Activated CD8-positive, alpha-beta T cell treated with anti-CD3 and anti-CD28 coated beads for 36 hours (primary cell): ENCODE measurements around the gene WDR70. TPM values are rescaled to one million over a fixed set of nuclear protein-coding genes. Genes with fewer than 3 reads are reported as not detected.
"Not testable (repeated sequence)": the region's sequence is repeated elsewhere in the genome, so short reads cannot be mapped to it uniquely, and the experiment has no call there.

Experiments
- ATAC-seq: fragments of 200-7000 bp; cut with Tn5 transposase; one replicate; pipeline ENCODE4 v1.10.0; 2021; ENCODE audit warnings: mild to moderate bottlenecking, moderate library complexity
- CTCF ChIA-PET: fragments of 350-600 bp; sonication (Branson Sonifier 250); formaldehyde crosslinking; loops from one replicate; lab custom pipeline; 2021; ENCODE audit warnings: antibody characterized with exemption; lab: Charles Lee
- POLR2A ChIA-PET: fragments of 350-600 bp; sonication (Branson Sonifier 250); formaldehyde crosslinking; loops from one replicate; lab custom pipeline; 2021; ENCODE audit warnings: antibody characterized with exemption; lab: Charles Lee
- DNase-seq: peaks from one replicate; pipeline ENCODE4 v3.0.0-alpha.2; 2020
- H3K27ac Mint-ChIP-seq: one replicate; pipeline ENCODE4 v1.8.0; 2021; ENCODE audit warnings: mild to moderate bottlenecking, mixed read lengths
- H3K27me3 Mint-ChIP-seq: one replicate; pipeline ENCODE4 v1.8.0; 2021; ENCODE audit warnings: mixed read lengths
- H3K36me3 Mint-ChIP-seq: one replicate; pipeline ENCODE4 v1.8.0; 2021; ENCODE audit warnings: low read depth, mixed read lengths
- H3K4me1 Mint-ChIP-seq: one replicate; pipeline ENCODE4 v1.8.0; 2021; ENCODE audit warnings: low read depth, mixed read lengths
- H3K4me3 Mint-ChIP-seq: one replicate; pipeline ENCODE4 v1.8.0; 2021; ENCODE audit warnings: mild to moderate bottlenecking, moderate library complexity, mixed read lengths
- H3K9me3 Mint-ChIP-seq: one replicate; pipeline ENCODE4 v1.8.0; 2021; ENCODE audit warnings: mixed read lengths
- intact Hi-C: fragments of 100-400 bp; cut with micrococcal nuclease; formaldehyde crosslinking; loops from one replicate; pipeline ENCODE4 v1.10.0; 2022
- total RNA-seq, 2 experiments: library from RNA; stranded (reverse); gene quantifications; one replicate each; pipeline ENCODE4 v1.2.3, GENCODE V29; 2021
- TF ChIP-seq, protein P1 (sequence below): fragments of 200-600 bp; IDR thresholded peaks from one replicate; pipeline ENCODE4 v1.8.0; 2022; ENCODE audit warnings: antibody characterized with exemption, mild to moderate bottlenecking

WDR70 gene
- total RNA-seq, 2 experiments from 2014 or later = 30.8 to 32.7 TPM

DNA sequence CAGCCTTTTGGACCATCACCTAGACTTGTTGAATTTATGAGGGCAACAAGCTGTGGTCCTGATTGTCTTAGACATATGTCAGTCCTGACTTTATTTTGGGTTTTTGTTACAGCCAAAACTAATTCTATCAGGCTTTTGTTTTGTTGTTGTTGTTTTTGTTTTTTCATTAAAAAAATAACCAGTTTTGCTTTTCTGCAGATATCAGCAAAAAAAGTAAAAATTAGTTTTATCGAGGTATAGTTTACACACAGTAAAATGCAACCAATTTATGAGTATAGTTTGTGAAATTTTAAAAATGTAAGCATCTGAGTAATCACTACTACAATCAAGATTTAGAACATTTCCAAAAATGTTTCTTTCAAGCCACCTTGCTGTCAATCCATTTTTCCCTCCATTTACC is 48.9 kb downstream of the WDR70 start:
- no peak overlapping the region for H3K4me3 Mint-ChIP-seq
- CTCF ChIA-PET = interaction anchor here (5.1 kb wide), 1 partner anchor 15 kb away, joined by 24 read pairs; no protein-coding TSS in a partner anchor
- intact Hi-C loops = no loop called here

DNA sequence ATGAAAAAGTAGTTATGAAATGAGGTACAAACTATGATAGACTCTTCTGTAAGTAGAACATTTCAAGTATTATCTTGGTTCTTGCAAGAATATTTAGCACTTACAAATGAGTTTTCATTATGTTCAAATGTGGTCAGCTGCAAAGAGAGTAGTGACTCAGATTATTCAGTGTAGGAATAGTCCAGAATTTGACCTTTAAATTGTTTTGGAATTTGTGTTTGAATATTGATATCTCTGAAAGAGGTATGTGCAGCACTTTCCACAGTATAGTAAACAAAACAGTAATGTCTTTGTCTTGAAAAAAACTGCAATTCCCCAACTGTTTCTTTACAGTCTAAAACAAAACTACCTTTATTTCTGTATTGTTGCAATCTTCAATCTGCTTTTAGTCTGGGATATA is 56.1 kb downstream of the WDR70 start:
- CTCF ChIA-PET = interaction anchor here (2.8 kb wide), 1 partner anchor 22 kb away, joined by 13 read pairs; no protein-coding TSS in a partner anchor
- H3K4me3 Mint-ChIP-seq = no peak overlapping the region
- ATAC-seq (no peak), DNase-seq (no peak)
- H3K4me1 Mint-ChIP-seq = peaks cover 16% of the 10 kb centered on the region
- H3K36me3 Mint-ChIP-seq = peaks cover 4% of the 10 kb centered on the region
- no peaks in the 10 kb centered on the region for H3K27me3 Mint-ChIP-seq
- no peaks in the 10 kb centered on the region for H3K9me3 Mint-ChIP-seq
- no peak overlapping the region for H3K27ac Mint-ChIP-seq
- intact Hi-C loops = no loop called here
- POLR2A ChIA-PET = interaction anchor here (1.2 kb wide), 1 partner anchor 64 kb away, joined by 3 read pairs; the partner anchor contains the start of gene NUP155
- TF ChIP-seq, protein P1, sequence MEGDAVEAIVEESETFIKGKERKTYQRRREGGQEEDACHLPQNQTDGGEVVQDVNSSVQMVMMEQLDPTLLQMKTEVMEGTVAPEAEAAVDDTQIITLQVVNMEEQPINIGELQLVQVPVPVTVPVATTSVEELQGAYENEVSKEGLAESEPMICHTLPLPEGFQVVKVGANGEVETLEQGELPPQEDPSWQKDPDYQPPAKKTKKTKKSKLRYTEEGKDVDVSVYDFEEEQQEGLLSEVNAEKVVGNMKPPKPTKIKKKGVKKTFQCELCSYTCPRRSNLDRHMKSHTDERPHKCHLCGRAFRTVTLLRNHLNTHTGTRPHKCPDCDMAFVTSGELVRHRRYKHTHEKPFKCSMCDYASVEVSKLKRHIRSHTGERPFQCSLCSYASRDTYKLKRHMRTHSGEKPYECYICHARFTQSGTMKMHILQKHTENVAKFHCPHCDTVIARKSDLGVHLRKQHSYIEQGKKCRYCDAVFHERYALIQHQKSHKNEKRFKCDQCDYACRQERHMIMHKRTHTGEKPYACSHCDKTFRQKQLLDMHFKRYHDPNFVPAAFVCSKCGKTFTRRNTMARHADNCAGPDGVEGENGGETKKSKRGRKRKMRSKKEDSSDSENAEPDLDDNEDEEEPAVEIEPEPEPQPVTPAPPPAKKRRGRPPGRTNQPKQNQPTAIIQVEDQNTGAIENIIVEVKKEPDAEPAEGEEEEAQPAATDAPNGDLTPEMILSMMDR = no peak

More for the DNA sequence above, 48.9 kb downstream of the WDR70 start:
- H3K27ac Mint-ChIP-seq = no peak overlapping the region
- no peaks in the 10 kb centered on the region for H3K9me3 Mint-ChIP-seq
- no peak for ATAC-seq
- TF ChIP-seq, protein P1 = no peak
- POLR2A ChIA-PET = interaction anchor here (0.6 kb wide), 1 partner anchor 1945 kb away, joined by 3 read pairs; no protein-coding TSS in a partner anchor
- H3K36me3 Mint-ChIP-seq = peaks cover 4% of the 10 kb centered on the region
- peaks cover 2% of the 10 kb centered on the region for H3K4me1 Mint-ChIP-seq
- DNase-seq = no peak
- H3K27me3 Mint-ChIP-seq = no peaks in the 10 kb centered on the region

DNA sequence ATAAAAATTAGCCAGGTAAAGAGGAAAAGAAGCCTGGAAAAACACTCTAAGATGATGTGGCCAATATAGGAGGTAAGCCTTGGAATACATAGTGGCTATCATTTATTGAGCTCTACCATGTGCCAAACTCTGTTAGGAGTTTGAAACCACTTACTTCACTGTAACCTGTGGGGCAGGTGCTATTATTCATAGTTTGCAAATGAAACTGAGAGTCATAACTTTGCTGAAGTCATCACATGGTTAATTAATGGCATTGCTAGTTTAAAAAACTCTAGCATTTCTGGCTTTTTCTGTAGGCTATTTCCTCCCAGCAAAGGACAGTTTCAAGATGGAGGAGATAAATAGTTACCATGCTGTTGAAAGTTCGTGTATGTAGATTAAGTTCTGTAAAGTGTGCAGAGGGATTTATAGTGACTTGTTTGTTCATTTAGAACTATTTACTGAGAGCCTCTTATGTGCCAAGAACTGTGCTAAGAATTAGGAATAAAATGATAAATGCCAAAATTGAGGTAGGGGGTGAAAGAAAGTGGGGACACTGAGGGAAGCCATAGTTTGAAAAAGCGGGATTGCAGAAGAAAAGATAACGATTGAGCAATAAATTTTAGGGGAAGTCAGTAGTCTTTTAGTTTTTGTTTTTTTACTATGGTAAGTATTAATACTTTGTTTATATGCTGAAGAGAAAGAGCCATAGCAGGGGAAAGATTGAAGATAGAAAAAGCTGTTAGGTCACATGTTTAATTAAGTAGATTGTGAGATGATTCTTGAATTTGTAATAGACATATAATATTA is 57.2 kb downstream of the WDR70 start:
- Mint-ChIP-seq H3K27ac (no peak overlapping the region), H3K36me3 (peaks cover 8% of the 10 kb centered on the region), H3K9me3 (no peaks in the 10 kb centered on the region), H3K27me3 (no peaks in the 10 kb centered on the region), H3K4me1 (peaks cover 16% of the 10 kb centered on the region), H3K4me3 (no peak overlapping the region)
- ChIA-PET POLR2A (interaction anchor here (1.2 kb wide), 1 partner anchor 66 kb away, joined by 3 read pairs; the partner anchor contains the start of gene NUP155), CTCF (interaction anchor here (1.1 to 2.8 kb wide), 2 partner anchors 10 to 23 kb away, joined by 3 to 13 read pairs; no protein-coding TSS in a partner anchor)
- ATAC-seq (no peak), DNase-seq (no peak)
- TF ChIP-seq, protein P1 = no peak
- intact Hi-C loops = no loop called here

DNA sequence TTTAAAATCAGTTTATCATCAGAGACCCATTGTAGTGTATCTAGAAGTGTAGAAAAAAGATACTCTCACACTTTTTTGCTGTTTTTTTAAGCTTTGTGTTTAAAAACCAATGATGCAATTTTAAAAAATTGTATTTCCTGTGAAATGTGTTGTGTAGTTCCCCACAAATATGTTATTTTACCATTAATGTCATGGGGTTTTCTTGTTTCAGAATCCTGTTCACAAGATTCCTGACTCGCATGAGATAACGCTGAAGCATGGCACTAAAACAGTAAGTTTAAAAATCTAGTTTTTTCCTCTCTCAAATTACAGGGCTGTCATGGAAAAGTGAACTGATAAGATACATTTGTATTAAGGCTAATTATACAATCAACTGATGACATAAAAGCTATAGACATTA is 58.6 kb downstream of the WDR70 start:
- H3K9me3 Mint-ChIP-seq = no peaks in the 10 kb centered on the region

DNA sequence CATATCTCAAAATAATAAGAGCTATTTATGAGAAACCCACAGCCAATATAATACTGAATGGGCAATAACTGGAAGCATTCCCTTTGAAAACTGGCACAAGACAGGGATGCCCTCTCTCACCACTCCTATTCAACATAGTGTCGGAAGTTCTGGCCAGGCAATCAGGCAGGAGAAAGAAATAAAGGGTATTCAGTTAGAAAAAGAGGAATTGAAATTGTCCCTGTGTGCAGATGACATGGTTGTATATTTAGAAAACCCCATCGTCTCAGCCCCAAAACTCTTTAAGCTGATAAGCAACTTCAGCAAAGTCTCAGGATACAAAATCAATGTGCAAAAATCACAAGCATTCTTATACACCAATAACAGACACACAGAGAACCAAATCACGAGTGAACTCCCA is 66.7 kb downstream of the WDR70 start:
- H3K27me3 Mint-ChIP-seq, ATAC-seq, POLR2A ChIA-PET, CTCF ChIA-PET, intact Hi-C loops, H3K9me3 Mint-ChIP-seq, H3K27ac Mint-ChIP-seq, H3K4me3 Mint-ChIP-seq, DNase-seq, H3K4me1 Mint-ChIP-seq: not testable (repeated sequence)
- H3K36me3 Mint-ChIP-seq = peaks cover 50% of the 10 kb centered on the region

More for the DNA sequence above, 58.6 kb downstream of the WDR70 start:
- H3K4me1 Mint-ChIP-seq = peaks cover 16% of the 10 kb centered on the region
- intact Hi-C loops = no loop called here
- H3K4me3 Mint-ChIP-seq = no peak overlapping the region
- no peak for DNase-seq
- no peaks in the 10 kb centered on the region for H3K27me3 Mint-ChIP-seq
- ATAC-seq = no peak
- TF ChIP-seq, protein P1 = no peak
- H3K36me3 Mint-ChIP-seq = peaks cover 8% of the 10 kb centered on the region
- ChIA-PET CTCF (interaction anchor here (1.1 kb wide), 1 partner anchor 12 kb away, joined by 3 read pairs; no protein-coding TSS in a partner anchor), POLR2A (no interaction called here)
- no peak overlapping the region for H3K27ac Mint-ChIP-seq
